Adrenal gland (tissue), 5 donors: ENCODE measurements around the gene PSMD4.

Experiments used
- POLR2A ChIP-seq, 2 donors: fragments of 450-650 bp; IDR thresholded peaks; one replicate each; pipeline ENCODE4 v1.6.1; 2017; ENCODE audit warnings: antibody characterized with exemption in 2 of 2, mild to moderate bottlenecking in 2 of 2, moderate library complexity in 1 of 2
- TF ChIP-seq, protein P1 (sequence below), 6 experiments: fragments of 450-650 bp in 4 of 6; fragments of 200-600 bp in 2 of 6; sonication (generic) in 1 of 6; IDR thresholded peaks; 1 replicate in 5 of 6; 2 replicates in 1 of 6; pipeline versions ENCODE4 v1.5.1 to v1.8.0; 2016 to 2021; ENCODE audit warnings: antibody characterized with exemption in 6 of 6, mild to moderate bottlenecking in 2 of 6, moderate library complexity in 1 of 6
- donor health status: DM: no; HTN: no; CAD: no.

DNA sequence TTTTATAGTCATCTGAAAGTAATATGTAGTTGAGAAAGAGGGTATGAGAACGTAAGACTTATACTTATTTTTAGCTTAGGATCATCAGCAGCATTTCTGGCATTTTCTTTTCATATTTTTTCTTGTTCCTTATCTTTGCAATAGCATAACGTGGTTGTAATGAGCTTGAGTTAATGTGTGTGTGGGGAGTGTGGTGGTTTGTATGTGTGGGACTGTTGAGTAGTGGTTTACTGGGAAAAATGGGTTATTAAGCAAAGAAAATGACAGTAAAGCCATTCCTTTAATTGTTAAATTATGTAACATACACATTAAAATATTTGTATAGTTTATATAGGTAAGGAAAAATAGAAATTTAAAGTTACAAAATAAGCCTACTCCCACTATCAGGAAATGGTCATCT lies 41.0 kb upstream of the PSMD4 start:
- TF ChIP-seq, protein P1, sequence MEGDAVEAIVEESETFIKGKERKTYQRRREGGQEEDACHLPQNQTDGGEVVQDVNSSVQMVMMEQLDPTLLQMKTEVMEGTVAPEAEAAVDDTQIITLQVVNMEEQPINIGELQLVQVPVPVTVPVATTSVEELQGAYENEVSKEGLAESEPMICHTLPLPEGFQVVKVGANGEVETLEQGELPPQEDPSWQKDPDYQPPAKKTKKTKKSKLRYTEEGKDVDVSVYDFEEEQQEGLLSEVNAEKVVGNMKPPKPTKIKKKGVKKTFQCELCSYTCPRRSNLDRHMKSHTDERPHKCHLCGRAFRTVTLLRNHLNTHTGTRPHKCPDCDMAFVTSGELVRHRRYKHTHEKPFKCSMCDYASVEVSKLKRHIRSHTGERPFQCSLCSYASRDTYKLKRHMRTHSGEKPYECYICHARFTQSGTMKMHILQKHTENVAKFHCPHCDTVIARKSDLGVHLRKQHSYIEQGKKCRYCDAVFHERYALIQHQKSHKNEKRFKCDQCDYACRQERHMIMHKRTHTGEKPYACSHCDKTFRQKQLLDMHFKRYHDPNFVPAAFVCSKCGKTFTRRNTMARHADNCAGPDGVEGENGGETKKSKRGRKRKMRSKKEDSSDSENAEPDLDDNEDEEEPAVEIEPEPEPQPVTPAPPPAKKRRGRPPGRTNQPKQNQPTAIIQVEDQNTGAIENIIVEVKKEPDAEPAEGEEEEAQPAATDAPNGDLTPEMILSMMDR (IDR thresholded peaks at IDR 0.05): no peak
- no peak for TF ChIP-seq POLR2A (IDR thresholded peaks at IDR 0.05)
